Stimulated activated naive CD8-positive, alpha-beta T cell treated with anti-CD3 and anti-CD28 coated beads, Interleukin-15, Interleukin-2, amounts not matched to agents 100 U/mL and 50 U/mL, for 24 hours (primary cell): ENCODE measurements around the gene SLC6A6.

ENCODE experiments used
- ATAC-seq: fragments of 150-1000 bp; cut with Tn5 transposase; one replicate; pipeline ENCODE4 v1.10.0; 2021
- DNase-seq: peaks from one replicate; pipeline ENCODE4 v3.0.0; 2021

Gene SLC6A6

GRCh38 chr3:14523792-14524191 lies 121.4 kb downstream of the SLC6A6 start:
- ATAC-seq (no peak), DNase-seq (no peak)

GRCh38 chr3:14524311-14524711 lies 121.9 kb downstream of the SLC6A6 start:
- DNase-seq (no peak), ATAC-seq (peak; percentile 38)

GRCh38 chr3:14524920-14525660 lies 122.7 kb downstream of the SLC6A6 start:
- ATAC-seq (no peak), DNase-seq (no peak)

- peak; percentile 37 for ATAC-seq
- no peak for DNase-seq
Observed at GRCh38 chr3:14525685-14526631, 123.6 kb downstream of the SLC6A6 start.

- ATAC-seq (no peak), DNase-seq (no peak)
Observed at GRCh38 chr3:14528081-14528480, 125.7 kb downstream of the SLC6A6 start.

- ATAC-seq = no peak
- no peak for DNase-seq
Observed at GRCh38 chr3:14531856-14532395, 129.5 kb downstream of the SLC6A6 start.

GRCh38 chr3:14532691-14533456 lies 130.5 kb downstream of the SLC6A6 start:
- ATAC-seq = no peak
- DNase-seq = no peak

- DNase-seq (no peak), ATAC-seq (no peak)
Observed at GRCh38 chr3:14533457-14533958, 131.1 kb downstream of the SLC6A6 start.

GRCh38 chr3:14534516-14535191 lies 132.2 kb downstream of the SLC6A6 start:
- ATAC-seq = no peak
- DNase-seq = no peak

GRCh38 chr3:14535616-14536015 lies 133.2 kb downstream of the SLC6A6 start:
- no peak for DNase-seq
- ATAC-seq = no peak

GRCh38 chr3:14536055-14536815 lies 133.8 kb downstream of the SLC6A6 start:
- ATAC-seq = no peak
- no peak for DNase-seq

GRCh38 chr3:14536837-14537589 lies 134.6 kb downstream of the SLC6A6 start:
- ATAC-seq = no peak
- DNase-seq = no peak

GRCh38 chr3:14537590-14538450 lies 135.4 kb downstream of the SLC6A6 start:
- no peak for ATAC-seq
- DNase-seq = peak; percentile 14

GRCh38 chr3:14538451-14539088 lies 136.2 kb downstream of the SLC6A6 start:
- ATAC-seq (no peak), DNase-seq (no peak)
